Heart left ventricle (tissue), 16 donors: Measurements from ENCODE around the gene CYTH1. TPM values are rescaled to one million over a fixed set of nuclear protein-coding genes. Genes with fewer than 3 reads are reported as not detected.

Source experiments
- ATAC-seq, 4 donors: fragments of 200-7000 bp; cut with Tn5 transposase; one replicate each; pipeline ENCODE4 v1.9.1; 2020 to 2022; ENCODE audit warnings: moderate library complexity in 4 of 4, mild to moderate bottlenecking in 3 of 4, moderate number of reproducible peaks in 1 of 4
- DNase-seq, 5 donors: peaks; one replicate each; pipeline ENCODE4 v3.0.0-alpha.2; 2020
- H3K27ac ChIP-seq, 12 donors: fragments of 200-600 bp; sonication (generic) in 4 of 12; one replicate each; pipeline versions ENCODE4 v1.5.0 to v1.8.0; 2016 to 2022; ENCODE audit warnings: mild to moderate bottlenecking in 2 of 12
- H3K27me3 ChIP-seq, 9 donors: fragments of 200-600 bp; sonication (generic) in 2 of 9; one replicate each; pipeline versions ENCODE4 v1.5.1 to v1.8.0; 2016 to 2022; ENCODE audit warnings: mild to moderate bottlenecking in 3 of 9
- H3K36me3 ChIP-seq, 9 donors: fragments of 200-600 bp; sonication (generic) in 2 of 9; one replicate each; pipeline versions ENCODE4 v1.5.0 to v1.8.0; 2018 to 2022; ENCODE audit warnings: mild to moderate bottlenecking in 2 of 9
- H3K4me1 ChIP-seq, 12 donors: fragments of 200-600 bp; sonication (generic) in 4 of 12; one replicate each; pipeline versions ENCODE4 v1.5.0 to v1.8.0; 2016 to 2022; ENCODE audit warnings: mild to moderate bottlenecking in 3 of 12
- H3K4me3 ChIP-seq, 12 donors: fragments of 200-600 bp; sonication (generic) in 4 of 12; one replicate each; pipeline versions ENCODE4 v1.5.0 to v1.8.0; 2017 to 2022; ENCODE audit warnings: mild to moderate bottlenecking in 9 of 12, moderate library complexity in 4 of 12
- H3K9me3 ChIP-seq, 12 donors: fragments of 200-600 bp; sonication (generic) in 4 of 12; one replicate each; pipeline versions ENCODE4 v1.5.0 to v1.8.0; 2016 to 2022; ENCODE audit warnings: mild to moderate bottlenecking in 1 of 12
- CTCF ChIP-seq, 12 donors: fragments of 200-600 bp; sonication (generic) in 4 of 12; IDR thresholded peaks; one replicate each; pipeline versions ENCODE4 v1.5.0 to v1.8.0; 2018 to 2022; ENCODE audit warnings: antibody characterized with exemption in 12 of 12, mild to moderate bottlenecking in 5 of 12
- POLR2A ChIP-seq, 2 donors: fragments of 450-650 bp; IDR thresholded peaks; one replicate each; pipeline ENCODE4 v1.6.1; 2017; ENCODE audit warnings: antibody characterized with exemption in 2 of 2, mild to moderate bottlenecking in 2 of 2, moderate library complexity in 2 of 2
- WGBS, 4 donors: extraction: QIAGEN DNeasy Blood & Tissue Kit in 2 of 4; methylation state at CpG; one replicate each; pipeline versions ENCODE4 v1.1.5 to v1.1.7; 2013 to 2018; 5-methylcytosine and 5-hydroxymethylcytosine counted together
- intact Hi-C, 10 donors: fragments of 100-400 bp; cut with DNase I; formaldehyde crosslinking; loops; one replicate each; pipeline versions ENCODE4 v1.11.1 to v1.14.2; 2022
- long read RNA-seq, 3 donors: library from polyadenylated mRNA; unstranded; transcript quantifications; one replicate each; pipeline ENCODE4 v2.0.0, GENCODE V29; 2020 to 2021
- polyA plus RNA-seq, 2 donors: library from polyadenylated mRNA; stranded (reverse); fragments of 200-250 nt; gene quantifications; one replicate each; pipeline ENCODE4 v1.2.3, GENCODE V29; 2013
- total RNA-seq, 9 donors: library from RNA; depleted of rRNA in 2 of 9; stranded (reverse); fragments of >200 nt in 2 of 9; fragmentation: NEBNext Ultra II Directional in 3 of 9; extraction: Animal tissue kit (Norgen Biotek cat#: 25700) in 3 of 9; gene quantifications; one replicate each; pipeline versions ENCODE4 v1.1.0 to v1.2.4, GENCODE V29; 2016 to 2023
- donor health status: ischemic (EF 13 %, LVEDD 7.1; RV severe dilation, severe dysfunction).
- donor health status: healthy with polysubstance abuse.
- donor health status: DM: no; HTN: yes; CAD: no.
- donor health status: DM: no; HTN: no; CAD: no.
- donor health status: ischemic (EF 25% LVEDD 6.9; RV normal size, moderate dysfunction).
- donor health status: ischemic (EF 25% LVEDD 5.7; RV mildly dilated, moderate dysfunction).
- donor health status: healthy.
- donor health status: DM: yes; HTN: yes; CAD: no.
- donor health status: ischemic (EF 35%, LVEDD 5.7; RV mildly dilated, moderate dysfunction).
- donor health status: nonischemic (EF 11% LVEDD 7.7; RV severe dilation, severe dysfunction).
- donor health status: DM: yes; HTN: yes; CAD: no.
- donor health status: PGD.
- donor health status: ischemic (EF 29% LVEDD 5.4; RV normal size, mild dysfunction).
- donor health status: nonischemic (EF 23%, LVEDD 6.1; RV moderate dilation, normal function).

Gene CYTH1
- 10 to 100 TPM; 27.2 to 59.1 (median 31.2) TPM for total RNA-seq
- polyA plus RNA-seq = 10 to 100 TPM; 20.0 to 28.1 TPM
- long read RNA-seq, donor 1, full-length matches to known transcripts = 18 of 24 reads
- long read RNA-seq, donor 1, partial matches to known transcripts = 3 of 24 reads
- long read RNA-seq, donor 1, other reads (novel, unspliced or antisense) = 3 of 24 reads
- long read RNA-seq, donor 2, full-length matches to known transcripts = 33 of 59 reads
- long read RNA-seq, donor 2, partial matches to known transcripts = 13 of 59 reads
- long read RNA-seq, donor 2, other reads (novel, unspliced or antisense) = 13 of 59 reads
- long read RNA-seq, donor 3, full-length matches to known transcripts = 9 of 19 reads
- long read RNA-seq, donor 3, partial matches to known transcripts = 8 of 19 reads
- long read RNA-seq, donor 3, other reads (novel, unspliced or antisense) = 2 of 19 reads

DNA sequence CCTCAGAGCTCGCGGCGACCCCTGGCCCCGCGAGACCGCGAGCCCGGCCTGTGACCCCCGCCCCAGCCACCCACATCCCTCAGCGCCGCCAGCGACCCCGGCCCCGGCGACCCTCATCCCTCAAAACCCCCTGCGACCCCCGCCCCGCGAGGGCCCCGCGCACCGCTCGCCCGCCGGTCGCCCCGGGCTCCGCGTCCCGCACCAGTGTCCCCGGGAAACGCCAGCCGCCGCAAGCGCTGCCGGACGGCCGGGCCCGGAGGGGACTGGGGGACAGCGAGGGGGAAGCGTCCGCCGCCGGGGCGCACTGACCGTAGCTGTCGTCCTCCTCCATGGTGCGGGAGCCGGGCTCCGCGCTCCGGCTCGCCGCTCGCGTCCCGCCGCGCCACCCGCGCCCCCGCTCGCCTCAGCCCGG is at the start of gene CYTH1:
TSS of gene CYTH1 (minus strand) at position 381 of the 412 bp plus-strand sequence. CDS start at position 331, 50 bp downstream.
- WGBS, 4 donors = 0 to 1% (median 0%) methylated on average over 9 to 64 of the region's 64 CpGs
- TF ChIP-seq CTCF (IDR thresholded peaks at IDR 0.05) (no peak), POLR2A (IDR thresholded peaks at IDR 0.05) (peak; percentile 30 to 54)
- peak in 2 of 5 donors; percentile 44 to 46 for DNase-seq
- H3K9me3 ChIP-seq = no peaks in the 10 kb centered on the region
- H3K4me3 ChIP-seq = peak within 1 kb of the TSS; percentile 85 to 100 (median 94)
- peak in 1 of 4 donors; percentile 2 for ATAC-seq
- H3K27me3 ChIP-seq = no peaks in the 10 kb centered on the region
- no peaks in the 10 kb centered on the region for H3K36me3 ChIP-seq
- peaks cover 0 to 61% (median 20%) of the 10 kb centered on the region in 12 donors for H3K4me1 ChIP-seq
- H3K27ac ChIP-seq = peak within 1 kb of the TSS; percentile 88 to 99 (median 96)
- intact Hi-C loops = loop anchor here in 6 of 10 donors (5.0 to 10.0 kb wide), 5 partner anchors 35 to 67 kb away; no protein-coding TSS in a partner anchor

DNA sequence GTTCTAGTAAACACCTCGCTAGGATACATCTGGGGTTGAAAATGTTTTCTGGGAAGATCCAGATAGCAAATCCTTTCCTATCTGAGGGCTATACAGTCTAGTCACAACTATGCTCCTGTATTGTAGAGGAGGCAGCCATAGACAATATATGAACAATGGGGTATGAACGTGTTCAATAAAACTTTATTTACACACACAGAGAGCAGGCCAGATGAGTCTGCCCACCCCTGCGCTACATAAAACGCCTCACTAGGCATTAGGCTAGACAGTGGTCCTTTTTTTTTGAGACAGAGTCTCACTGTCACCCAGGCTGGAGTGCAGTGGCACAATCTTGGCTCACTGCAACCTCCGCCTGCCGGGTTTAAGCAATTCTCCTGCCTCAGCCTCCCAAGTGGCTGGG is 47.4 kb upstream of the CYTH1 start:
- no peak for DNase-seq
- no peak overlapping the region for H3K27ac ChIP-seq
- no peak for ATAC-seq
- intact Hi-C loops = no loop called here
- WGBS, 4 donors = 96 to 98% (median 97%) methylated on average over 6 of the region's 6 CpGs
- H3K27me3 ChIP-seq = no peaks in the 10 kb centered on the region
- H3K4me1 ChIP-seq = peaks cover 0 to 26% (median 0%) of the 10 kb centered on the region in 12 donors
- no peak overlapping the region for H3K4me3 ChIP-seq
- H3K9me3 ChIP-seq = no peaks in the 10 kb centered on the region
- TF ChIP-seq POLR2A (IDR thresholded peaks at IDR 0.05) = no peak
- no peak for TF ChIP-seq CTCF (IDR thresholded peaks at IDR 0.05)
- H3K36me3 ChIP-seq = peaks cover 2 to 100% (median 100%) of the 10 kb centered on the region in 9 donors

- Histone ChIP-seq H3K27me3 (no peaks in the 10 kb centered on the region), H3K9me3 (no peaks in the 10 kb centered on the region), H3K4me3 (no peak overlapping the region), H3K27ac (no peak overlapping the region), H3K36me3 (peaks cover 2 to 100% (median 100%) of the 10 kb centered on the region in 9 donors), H3K4me1 (peaks cover 0 to 26% (median 0%) of the 10 kb centered on the region in 12 donors)
- DNase-seq = no peak
- no peak for TF ChIP-seq POLR2A (IDR thresholded peaks at IDR 0.05)
- no peak for TF ChIP-seq CTCF (IDR thresholded peaks at IDR 0.05)
- intact Hi-C loops = no loop called here
- ATAC-seq = no peak
- WGBS, 4 donors = 92 to 95% (median 93%) methylated on average over 14 of the region's 14 CpGs
These were observed 46.6 kb upstream of the CYTH1 start for GRCh38 chr17:78828470-78829185.
